CD4-positive, alpha-beta T cell treated with Interleukin-15 for 1 hour (primary cell): Measurements from ENCODE around the gene LHFPL3.
"Not testable (repeated sequence)": the region's sequence is repeated elsewhere in the genome, so short reads cannot be mapped to it uniquely, and the experiment has no call there.

Source experiments
- DNase-seq: peaks from one replicate; pipeline ENCODE4 v3.0.0-alpha.2; 2020

LHFPL3 gene

GRCh38 chr7:104328296-104328969 lies at the start of gene LHFPL3:
TSS of gene LHFPL3 (plus strand) at chr7:104328603.
- no peak for DNase-seq

- DNase-seq, result not testable (repeated sequence)
Measured at GRCh38 chr7:104281685-104282084, 46.7 kb upstream of the LHFPL3 start.

- DNase-seq, result no peak
Measured at GRCh38 chr7:104286839-104287238, 41.6 kb upstream of the LHFPL3 start.

- no peak for DNase-seq
Measured at GRCh38 chr7:104288137-104288536, 40.3 kb upstream of the LHFPL3 start.

GRCh38 chr7:104294291-104294690 lies 34.1 kb upstream of the LHFPL3 start:
- no peak for DNase-seq

GRCh38 chr7:104296266-104296665 lies 32.1 kb upstream of the LHFPL3 start:
- no peak for DNase-seq

- DNase-seq, result no peak
Measured at GRCh38 chr7:104296900-104297299, 31.5 kb upstream of the LHFPL3 start.

- DNase-seq, result no peak
Measured at GRCh38 chr7:104299323-104299722, 29.1 kb upstream of the LHFPL3 start.

GRCh38 chr7:104299777-104300176 lies 28.6 kb upstream of the LHFPL3 start:
- no peak for DNase-seq

- DNase-seq, result no peak
Measured at GRCh38 chr7:104306793-104307192, 21.6 kb upstream of the LHFPL3 start.

- DNase-seq, result no peak
Measured at GRCh38 chr7:104317948-104318629, 10.3 kb upstream of the LHFPL3 start.

GRCh38 chr7:104327534-104327933 lies 869 bp upstream of the LHFPL3 start:
- no peak for DNase-seq

GRCh38 chr7:104327938-104328295 lies 486 bp upstream of the LHFPL3 start:
- DNase-seq, result no peak

GRCh38 chr7:104328970-104329825 lies 795 bp downstream of the LHFPL3 start:
- no peak for DNase-seq

- DNase-seq, result no peak
Measured at GRCh38 chr7:104341546-104341945, 13.1 kb downstream of the LHFPL3 start.

- no peak for DNase-seq
Measured at GRCh38 chr7:104352736-104353135, 24.3 kb downstream of the LHFPL3 start.

- no peak for DNase-seq
Measured at GRCh38 chr7:104357166-104357565, 28.8 kb downstream of the LHFPL3 start.

GRCh38 chr7:104358446-104359132 lies 30.2 kb downstream of the LHFPL3 start:
- no peak for DNase-seq

GRCh38 chr7:104362756-104363155 lies 34.4 kb downstream of the LHFPL3 start:
- no peak for DNase-seq

GRCh38 chr7:104363355-104363754 lies 35.0 kb downstream of the LHFPL3 start:
- no peak for DNase-seq

GRCh38 chr7:104366390-104366789 lies 38.0 kb downstream of the LHFPL3 start:
- no peak for DNase-seq

GRCh38 chr7:104367926-104368325 lies 39.5 kb downstream of the LHFPL3 start:
- no peak for DNase-seq
